HL-60 (cell line): ENCODE data around the gene CACNA1E.

Experiments
- DNase-seq, 2 experiments: peaks; one replicate each; pipeline ENCODE4 v3.0.0-alpha.2; 2010 to 2020; ENCODE audit warnings: low read depth in 1 of 2, low spot score in 1 of 2
- H3K27ac ChIP-seq: fragments of 250-450 bp; sonication (Bioruptor Pico); replicated peaks from 2 replicates; pipeline ENCODE4 v1.5.1; 2020; ENCODE audit warnings: mild to moderate bottlenecking, moderate library complexity
- H3K27me3 ChIP-seq: fragments of 250-450 bp; sonication (Bioruptor Pico); 2 replicates; pipeline ENCODE4 v1.5.1; 2021; ENCODE audit warnings: mild to moderate bottlenecking, moderate library complexity; ENCODE audit not compliant: insufficient read depth, poor library complexity, severe bottlenecking
- H3K4me3 ChIP-seq: replicated peaks from 2 replicates; pipeline ENCODE4 v1.5.1; 2011; ENCODE audit warnings: mild to moderate bottlenecking, control low read depth, low read length; ENCODE audit not compliant: insufficient read depth
- GABPA ChIP-seq: IDR thresholded peaks from 2 replicates; pipeline ENCODE4 v1.6.1; 2012; ENCODE audit warnings: low read depth
- POLR2AphosphoS5 ChIP-seq: IDR thresholded peaks from 2 replicates; pipeline ENCODE4 v1.6.1; 2012; ENCODE audit warnings: low read depth
- SPI1 ChIP-seq: IDR thresholded peaks from 2 replicates; pipeline ENCODE4 v1.6.1; 2012; ENCODE audit warnings: low read depth, mild to moderate bottlenecking, borderline replicate concordance
- TF ChIP-seq, protein P1 (sequence below): IDR thresholded peaks from one replicate; pipeline ENCODE4 v1.5.1; 2011; ENCODE audit warnings: low read length, control low read depth, inconsistent platforms; ENCODE audit not compliant: insufficient read depth
- TF ChIP-seq, protein P2 (sequence below): IDR thresholded peaks from 2 replicates; pipeline ENCODE4 v1.6.1; 2012; ENCODE audit warnings: low read depth; ENCODE audit not compliant: insufficient replicate concordance

CACNA1E gene

DNA sequence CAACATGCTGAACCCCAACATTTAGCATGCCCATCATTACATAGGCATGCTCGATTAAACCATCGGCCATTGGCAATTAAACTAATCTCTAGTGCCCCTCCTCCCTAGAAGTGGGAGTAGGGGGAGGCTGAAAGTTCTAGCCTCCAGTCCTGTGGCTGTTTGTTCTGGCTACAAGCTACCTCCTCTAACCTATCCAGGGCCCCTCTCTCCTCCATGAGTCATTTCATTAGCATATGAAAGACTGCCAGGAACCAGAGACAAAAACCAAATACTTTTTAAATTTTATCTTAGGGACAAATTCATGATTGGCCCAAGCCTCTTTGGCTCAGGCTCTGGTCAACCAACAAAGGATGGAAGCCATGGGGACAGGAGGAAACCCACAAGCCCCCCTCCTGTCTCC lies 231.1 kb downstream of the CACNA1E start:
- Histone ChIP-seq H3K4me3 (no peak overlapping the region), H3K27me3 (no peaks in the 10 kb centered on the region), H3K27ac (no peak overlapping the region)
- TF ChIP-seq, protein P1, sequence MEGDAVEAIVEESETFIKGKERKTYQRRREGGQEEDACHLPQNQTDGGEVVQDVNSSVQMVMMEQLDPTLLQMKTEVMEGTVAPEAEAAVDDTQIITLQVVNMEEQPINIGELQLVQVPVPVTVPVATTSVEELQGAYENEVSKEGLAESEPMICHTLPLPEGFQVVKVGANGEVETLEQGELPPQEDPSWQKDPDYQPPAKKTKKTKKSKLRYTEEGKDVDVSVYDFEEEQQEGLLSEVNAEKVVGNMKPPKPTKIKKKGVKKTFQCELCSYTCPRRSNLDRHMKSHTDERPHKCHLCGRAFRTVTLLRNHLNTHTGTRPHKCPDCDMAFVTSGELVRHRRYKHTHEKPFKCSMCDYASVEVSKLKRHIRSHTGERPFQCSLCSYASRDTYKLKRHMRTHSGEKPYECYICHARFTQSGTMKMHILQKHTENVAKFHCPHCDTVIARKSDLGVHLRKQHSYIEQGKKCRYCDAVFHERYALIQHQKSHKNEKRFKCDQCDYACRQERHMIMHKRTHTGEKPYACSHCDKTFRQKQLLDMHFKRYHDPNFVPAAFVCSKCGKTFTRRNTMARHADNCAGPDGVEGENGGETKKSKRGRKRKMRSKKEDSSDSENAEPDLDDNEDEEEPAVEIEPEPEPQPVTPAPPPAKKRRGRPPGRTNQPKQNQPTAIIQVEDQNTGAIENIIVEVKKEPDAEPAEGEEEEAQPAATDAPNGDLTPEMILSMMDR: no peak
- no peak for TF ChIP-seq GABPA
- TF ChIP-seq SPI1: no peak
- TF ChIP-seq, protein P2, sequence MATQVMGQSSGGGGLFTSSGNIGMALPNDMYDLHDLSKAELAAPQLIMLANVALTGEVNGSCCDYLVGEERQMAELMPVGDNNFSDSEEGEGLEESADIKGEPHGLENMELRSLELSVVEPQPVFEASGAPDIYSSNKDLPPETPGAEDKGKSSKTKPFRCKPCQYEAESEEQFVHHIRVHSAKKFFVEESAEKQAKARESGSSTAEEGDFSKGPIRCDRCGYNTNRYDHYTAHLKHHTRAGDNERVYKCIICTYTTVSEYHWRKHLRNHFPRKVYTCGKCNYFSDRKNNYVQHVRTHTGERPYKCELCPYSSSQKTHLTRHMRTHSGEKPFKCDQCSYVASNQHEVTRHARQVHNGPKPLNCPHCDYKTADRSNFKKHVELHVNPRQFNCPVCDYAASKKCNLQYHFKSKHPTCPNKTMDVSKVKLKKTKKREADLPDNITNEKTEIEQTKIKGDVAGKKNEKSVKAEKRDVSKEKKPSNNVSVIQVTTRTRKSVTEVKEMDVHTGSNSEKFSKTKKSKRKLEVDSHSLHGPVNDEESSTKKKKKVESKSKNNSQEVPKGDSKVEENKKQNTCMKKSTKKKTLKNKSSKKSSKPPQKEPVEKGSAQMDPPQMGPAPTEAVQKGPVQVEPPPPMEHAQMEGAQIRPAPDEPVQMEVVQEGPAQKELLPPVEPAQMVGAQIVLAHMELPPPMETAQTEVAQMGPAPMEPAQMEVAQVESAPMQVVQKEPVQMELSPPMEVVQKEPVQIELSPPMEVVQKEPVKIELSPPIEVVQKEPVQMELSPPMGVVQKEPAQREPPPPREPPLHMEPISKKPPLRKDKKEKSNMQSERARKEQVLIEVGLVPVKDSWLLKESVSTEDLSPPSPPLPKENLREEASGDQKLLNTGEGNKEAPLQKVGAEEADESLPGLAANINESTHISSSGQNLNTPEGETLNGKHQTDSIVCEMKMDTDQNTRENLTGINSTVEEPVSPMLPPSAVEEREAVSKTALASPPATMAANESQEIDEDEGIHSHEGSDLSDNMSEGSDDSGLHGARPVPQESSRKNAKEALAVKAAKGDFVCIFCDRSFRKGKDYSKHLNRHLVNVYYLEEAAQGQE: no peak
- TF ChIP-seq POLR2AphosphoS5: no peak
- no peak for DNase-seq

- Histone ChIP-seq H3K27ac (no peak overlapping the region), H3K4me3 (no peak overlapping the region), H3K27me3 (no peaks in the 10 kb centered on the region)
- DNase-seq: no peak
- TF ChIP-seq, protein P2: no peak
- TF ChIP-seq SPI1 (no peak), POLR2AphosphoS5 (no peak), GABPA (no peak)
- TF ChIP-seq, protein P1: no peak
Observed at GRCh38 chr1:181718034-181718433, 234.7 kb downstream of the CACNA1E start.

- Histone ChIP-seq H3K27ac (no peak overlapping the region), H3K4me3 (no peak overlapping the region), H3K27me3 (no peaks in the 10 kb centered on the region)
- no peak for DNase-seq
- TF ChIP-seq, protein P1: no peak
- TF ChIP-seq SPI1 (no peak), GABPA (no peak), POLR2AphosphoS5 (no peak)
- TF ChIP-seq, protein P2: no peak
Observed at GRCh38 chr1:181726320-181727012, 243.1 kb downstream of the CACNA1E start.
